ENCODE measurements around the gene CHODL.

The CHODL gene

DNA sequence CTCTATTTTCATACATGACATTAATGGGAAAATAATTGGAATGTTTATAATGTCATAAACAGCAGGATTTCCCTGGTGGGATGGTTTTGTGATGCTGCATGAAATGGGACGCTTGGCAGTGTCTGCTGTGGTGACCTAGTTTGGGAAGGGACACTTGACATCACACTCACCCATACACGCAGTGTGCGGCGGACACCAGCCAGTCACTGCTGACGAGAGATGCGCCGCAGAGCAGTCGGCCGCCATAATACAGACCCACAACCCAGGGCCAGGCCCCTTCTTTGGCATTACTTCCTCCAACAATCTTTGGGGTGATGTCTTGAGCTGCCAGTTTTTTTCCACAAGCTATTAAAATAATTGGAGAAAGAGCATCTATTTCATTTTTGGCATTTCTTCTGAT, 49.5 kb downstream of the CHODL start:
- DNase-seq (ENCODE audit: low spot score) = no peak

- DNase-seq (ENCODE audit: low spot score) = no peak
These were observed 53.6 kb downstream of the CHODL start for GRCh38 chr21:18298228-18298627.
